Right hindlimb (tissue), 1 donor: ENCODE results near the gene CHL1.

Source experiments
- DNase-seq: peaks from one replicate; pipeline ENCODE4 v3.0.0-alpha.2; 2018

Gene CHL1

DNA sequence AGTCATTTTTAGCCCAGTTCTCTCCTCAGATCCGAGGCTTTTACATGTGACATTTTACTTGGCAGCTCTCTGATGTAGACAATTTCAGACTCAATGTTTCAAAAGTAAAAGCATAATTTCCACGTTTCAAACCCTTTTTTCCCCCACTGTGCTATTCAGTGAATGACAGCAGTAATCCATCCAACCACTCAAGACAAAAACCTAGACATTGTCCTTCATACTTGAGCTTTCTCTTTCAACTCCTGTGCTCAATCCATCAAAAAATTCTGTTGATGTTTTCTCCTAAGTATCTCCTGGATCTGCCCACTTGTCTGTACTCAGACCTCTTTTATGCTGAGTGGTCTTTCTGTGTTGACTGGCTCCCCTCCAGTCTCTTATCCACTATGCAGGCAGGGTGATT lies 214.7 kb downstream of the CHL1 start:
- DNase-seq, result no peak

DNA sequence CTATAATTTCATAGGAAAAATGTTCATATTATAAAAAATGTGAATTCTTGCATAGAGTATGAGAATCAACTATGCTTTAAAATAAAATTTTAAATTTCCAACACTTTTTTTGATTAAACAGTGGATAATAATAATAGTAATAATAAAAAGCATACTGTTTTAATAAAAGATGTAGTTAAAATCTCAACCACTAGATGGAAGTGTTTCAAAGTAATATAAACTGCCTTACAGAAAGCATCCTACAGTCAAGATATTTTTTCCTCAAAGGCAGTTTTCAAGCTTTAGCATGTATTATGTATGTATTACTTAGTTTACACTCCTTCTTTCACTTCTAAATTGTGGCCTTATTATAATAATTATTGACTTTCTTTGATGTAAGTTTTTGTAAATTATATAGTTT lies 217.5 kb downstream of the CHL1 start:
- DNase-seq, result no peak

DNA sequence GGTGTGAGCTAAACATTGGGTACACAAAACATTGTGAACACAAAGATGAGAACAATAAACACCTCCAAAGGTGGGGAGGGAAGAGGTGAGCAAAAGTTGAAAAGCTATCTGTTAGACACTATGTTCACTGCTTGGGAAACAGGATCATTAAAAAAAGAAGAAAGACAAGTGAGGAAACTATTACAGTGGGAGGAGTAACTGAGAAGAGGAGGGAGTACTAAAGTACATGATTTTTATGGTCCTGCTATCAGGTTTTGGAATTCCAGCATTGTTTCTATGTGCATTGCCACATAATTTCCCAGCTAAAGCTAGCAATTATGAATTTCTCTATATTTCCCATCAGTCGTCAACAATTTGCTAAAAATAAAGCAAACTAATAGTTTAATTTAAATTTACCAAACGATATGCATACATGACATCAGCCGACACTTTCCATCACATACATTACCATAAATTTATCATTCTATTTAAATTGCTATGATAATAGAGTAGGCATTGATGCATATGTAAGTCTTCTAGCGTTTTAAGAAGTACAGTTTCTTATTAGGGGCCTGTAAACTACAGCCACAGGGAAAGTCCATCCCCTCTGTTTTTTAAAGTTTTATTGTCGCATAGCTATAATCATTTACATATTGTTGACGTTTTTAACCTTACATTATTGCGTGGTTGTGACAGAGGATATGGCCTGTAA lies 221.8 kb downstream of the CHL1 start:
- no peak for DNase-seq

DNA sequence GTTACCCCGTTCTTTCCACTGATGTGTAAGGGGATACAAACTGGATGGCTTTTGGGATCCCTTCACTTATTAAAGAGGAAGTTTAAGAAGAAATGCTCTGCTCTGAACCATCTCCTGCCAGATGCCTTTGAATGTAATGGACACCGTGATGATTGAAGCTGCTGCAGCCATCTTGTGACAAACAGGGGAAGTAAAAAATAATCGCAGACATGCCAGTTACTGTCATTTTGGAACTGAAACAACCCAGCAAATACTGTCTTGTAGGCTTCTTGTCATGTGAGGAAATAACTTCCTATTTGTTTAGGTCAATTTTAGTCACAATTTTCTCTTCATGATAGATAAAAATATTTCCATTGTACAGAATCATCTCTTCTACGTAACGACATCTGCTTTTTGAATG lies 224.0 kb downstream of the CHL1 start:
- no peak for DNase-seq

DNA sequence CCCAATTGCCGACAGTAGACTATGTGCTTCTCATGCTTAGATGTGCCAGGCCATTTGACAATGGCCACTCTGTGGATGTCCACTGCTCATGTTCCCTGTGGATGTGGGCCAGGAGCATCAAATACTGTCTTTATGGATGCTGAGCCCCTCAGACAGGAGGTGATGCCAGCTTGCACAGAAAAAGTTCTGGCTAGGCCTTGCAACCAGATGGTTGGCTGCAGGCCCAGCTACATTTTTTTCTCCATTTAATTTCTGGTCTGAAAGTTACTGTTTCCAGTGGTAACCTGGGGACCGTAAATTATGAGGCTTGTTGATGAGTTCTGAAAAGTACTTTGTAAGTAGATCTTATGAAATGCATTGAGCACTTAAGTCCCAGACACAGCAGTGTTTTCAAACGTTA lies 228.5 kb downstream of the CHL1 start:
- DNase-seq, result peak; percentile 68

DNA sequence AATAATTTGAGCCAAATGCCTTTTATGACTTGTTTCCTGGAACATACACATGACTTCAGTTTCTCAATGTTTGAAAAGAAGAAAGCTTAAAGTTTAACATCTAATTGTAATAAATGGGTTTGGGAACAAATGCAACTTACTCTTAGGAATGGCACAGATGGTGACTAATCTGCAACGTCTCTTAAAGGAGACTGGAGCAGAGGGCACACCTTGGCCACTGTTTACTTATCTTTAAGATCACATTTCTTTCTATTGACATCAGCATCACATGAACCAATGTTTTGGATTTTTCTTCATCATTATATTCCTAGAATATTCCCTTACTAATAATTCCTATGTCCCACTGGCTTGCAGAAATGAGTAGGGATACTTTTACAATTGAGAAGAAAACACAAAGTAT lies 229.5 kb downstream of the CHL1 start:
- DNase-seq, result no peak

DNA sequence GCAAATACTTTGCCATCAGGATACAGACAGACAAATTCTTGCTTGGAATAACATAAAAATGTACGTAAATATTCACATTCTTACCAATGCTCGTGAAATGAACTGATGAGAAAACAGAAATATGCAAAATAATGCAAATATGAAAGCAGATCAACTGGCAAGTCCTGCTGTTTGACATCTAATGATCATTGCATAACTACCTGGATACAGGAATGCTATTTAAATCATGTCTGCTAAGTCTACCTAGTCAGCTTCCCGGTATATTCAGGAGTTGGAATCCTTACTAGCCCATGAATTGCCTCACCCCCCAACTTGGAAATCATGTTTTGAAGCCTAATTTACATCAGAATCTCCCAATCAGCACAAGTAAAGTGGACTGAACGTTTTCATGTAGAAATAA lies 230.6 kb downstream of the CHL1 start:
- DNase-seq, result no peak

DNA sequence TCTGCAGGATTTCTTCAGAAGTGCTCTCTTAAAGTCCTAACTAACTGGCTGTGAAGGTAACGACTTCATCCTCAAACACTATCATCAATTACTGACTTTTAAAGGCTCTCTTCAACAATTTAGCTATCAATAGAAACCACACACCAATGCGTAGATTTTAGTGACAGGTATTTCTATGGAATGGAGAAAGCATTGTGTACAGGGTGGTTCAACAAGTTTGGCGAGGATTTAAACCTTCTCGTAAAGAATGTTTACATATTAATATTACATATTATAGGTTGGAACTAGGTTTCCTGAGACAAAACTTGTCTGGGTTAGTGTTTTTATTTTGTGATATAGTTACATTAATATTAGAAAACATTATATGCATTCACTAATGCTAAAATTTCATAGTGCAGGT lies 233.6 kb downstream of the CHL1 start:
- DNase-seq, result no peak

DNA sequence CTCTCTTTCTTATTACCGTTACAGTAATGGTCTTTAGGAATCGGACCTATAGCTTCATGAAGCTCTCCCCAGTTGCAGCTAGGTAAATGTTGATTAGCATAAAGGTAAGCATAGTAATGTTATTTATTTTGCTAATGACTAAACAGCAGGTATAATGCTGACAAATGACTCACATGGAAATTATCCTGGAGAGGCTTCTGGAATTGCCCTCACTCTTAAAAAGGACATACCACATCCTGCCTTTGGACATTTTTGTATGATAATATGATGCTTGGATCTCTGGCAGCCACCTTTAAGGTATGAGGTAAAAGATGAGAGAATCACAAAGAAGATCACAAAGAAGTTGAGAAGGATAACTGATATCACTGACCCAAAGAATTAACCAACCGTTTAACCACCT lies 238.6 kb downstream of the CHL1 start:
- no peak for DNase-seq

DNA sequence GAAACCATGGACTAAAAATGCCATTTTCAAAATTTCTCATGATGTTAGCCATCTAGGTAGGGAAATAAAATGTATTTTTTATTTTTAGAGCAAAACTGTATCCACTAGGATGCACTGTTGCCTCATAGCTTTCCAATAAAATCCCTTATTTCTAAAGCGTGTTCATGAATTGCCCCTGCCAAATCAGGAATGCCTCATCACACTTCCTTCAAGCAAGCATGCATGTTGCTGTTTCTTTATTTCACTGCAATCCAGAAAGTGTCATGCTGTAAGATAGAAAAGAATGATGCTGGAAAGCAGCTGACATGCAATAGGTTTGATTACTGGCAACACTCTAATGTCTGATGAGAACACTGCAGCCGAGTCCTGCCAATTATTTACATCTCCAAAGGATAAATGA lies 239.5 kb downstream of the CHL1 start:
- DNase-seq, result no peak

DNA sequence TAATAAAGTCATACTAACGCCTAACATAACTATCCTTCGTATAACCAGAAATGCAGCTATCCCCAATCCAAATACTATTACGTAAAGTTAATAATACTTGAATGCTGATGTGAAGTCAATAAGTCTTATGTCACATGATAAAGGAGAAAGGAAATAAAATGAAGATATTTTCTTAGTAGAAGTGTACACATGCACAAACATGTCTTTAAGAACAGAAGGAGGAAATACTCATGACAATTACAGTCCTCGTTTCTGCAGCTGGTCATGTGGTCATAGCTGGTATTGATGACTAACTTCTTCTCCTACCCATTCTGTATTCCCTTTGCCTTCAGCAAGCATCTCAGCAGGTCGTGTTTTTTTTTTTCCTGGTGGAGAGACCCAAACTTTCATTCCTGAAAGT lies 244.3 kb downstream of the CHL1 start:
- DNase-seq, result no peak

DNA sequence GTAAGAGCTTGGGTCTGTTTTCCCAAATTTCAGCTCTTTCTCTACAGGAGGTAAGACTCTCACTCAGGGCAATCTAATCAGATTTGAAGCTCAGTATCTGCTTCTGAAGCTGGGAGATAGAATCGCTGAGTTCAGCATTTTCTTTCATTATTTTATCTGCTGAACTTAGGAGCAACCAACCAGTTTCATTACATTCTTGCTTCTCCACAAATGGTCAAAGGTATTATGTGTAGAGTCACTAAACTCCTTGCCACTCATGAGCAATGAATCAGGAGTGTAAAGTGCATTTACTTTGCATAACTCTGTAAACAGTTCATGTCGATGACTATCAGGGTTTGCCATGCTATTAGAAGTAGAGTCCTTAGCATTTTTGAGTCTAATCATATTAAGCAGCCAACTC lies 249.4 kb downstream of the CHL1 start:
- DNase-seq, result no peak

DNA sequence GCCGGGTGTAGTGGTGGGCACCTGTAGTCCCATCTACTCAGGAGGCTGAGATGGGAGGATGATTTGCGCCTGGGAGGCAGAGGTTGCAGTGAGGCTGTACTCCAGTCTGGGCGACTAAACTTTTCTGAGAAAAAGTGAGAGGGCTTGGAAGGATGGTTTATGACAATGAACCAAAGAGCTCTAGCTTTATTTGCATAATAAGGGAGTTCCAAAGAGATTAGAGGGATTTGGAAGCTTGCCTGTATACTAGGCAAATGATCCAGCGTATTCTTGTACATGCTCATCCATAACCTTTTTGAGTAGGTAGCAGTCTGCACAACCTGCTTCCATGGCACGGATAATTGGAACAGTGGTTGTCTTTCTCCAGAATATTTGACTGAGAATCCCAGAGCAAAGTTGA lies 251.1 kb downstream of the CHL1 start:
- DNase-seq, result no peak

DNA sequence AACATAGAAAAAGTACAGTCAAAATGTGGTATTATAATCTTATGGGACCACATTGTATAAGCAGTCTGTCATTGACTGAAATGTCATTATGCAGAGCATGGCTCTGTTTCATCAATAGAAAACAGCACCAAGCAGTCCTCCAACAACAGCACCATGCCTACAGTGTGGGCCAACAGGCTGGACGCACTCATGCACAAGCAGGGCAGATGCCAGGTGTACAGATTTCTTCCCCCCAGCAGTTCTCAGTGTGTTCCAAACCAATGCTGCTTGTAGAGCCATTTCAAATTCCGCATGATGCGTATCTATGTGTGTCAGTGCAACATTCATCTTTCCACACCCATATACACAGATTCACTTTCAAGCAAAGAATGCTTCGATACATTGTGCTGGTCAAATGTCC lies 253.1 kb downstream of the CHL1 start:
- no peak for DNase-seq

DNA sequence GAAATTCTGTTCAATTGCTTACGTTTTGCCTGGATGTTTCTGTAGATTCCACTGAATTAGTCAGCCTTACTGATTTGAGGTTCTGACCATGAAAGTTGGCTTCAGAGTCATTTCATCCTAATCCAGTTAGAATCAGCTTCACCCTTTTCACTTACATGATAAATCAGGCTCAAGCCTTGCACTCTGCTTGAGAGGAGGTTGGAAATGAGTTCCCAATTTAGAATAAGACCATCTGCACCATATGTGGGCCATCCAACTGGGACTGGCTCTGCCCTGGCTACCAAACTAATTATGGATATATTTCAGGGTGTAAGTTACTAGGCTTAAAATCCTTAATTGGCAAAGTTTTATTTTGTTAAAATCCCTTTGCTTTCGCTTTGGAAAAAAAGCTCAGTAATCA lies 255.7 kb downstream of the CHL1 start:
- DNase-seq, result no peak

DNA sequence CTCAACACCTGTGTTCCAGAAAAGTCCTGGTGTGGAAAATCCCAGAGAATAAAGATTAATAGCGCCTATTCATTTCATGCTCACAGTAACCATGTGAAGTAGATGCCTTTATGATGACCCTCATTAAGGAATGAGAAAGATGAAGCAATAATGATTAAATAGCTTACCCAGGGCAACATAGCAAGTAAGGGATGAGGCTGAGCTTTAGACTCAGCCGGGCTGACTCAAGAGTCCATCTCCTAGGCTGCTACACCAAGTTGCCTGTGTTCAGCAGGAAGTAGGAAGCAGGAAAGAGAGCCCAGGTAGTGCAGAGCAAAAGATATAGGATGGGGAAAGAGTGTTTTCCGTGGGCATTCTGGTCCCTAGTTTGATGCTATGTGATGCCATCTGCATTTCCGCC lies 256.5 kb downstream of the CHL1 start:
- no peak for DNase-seq

DNA sequence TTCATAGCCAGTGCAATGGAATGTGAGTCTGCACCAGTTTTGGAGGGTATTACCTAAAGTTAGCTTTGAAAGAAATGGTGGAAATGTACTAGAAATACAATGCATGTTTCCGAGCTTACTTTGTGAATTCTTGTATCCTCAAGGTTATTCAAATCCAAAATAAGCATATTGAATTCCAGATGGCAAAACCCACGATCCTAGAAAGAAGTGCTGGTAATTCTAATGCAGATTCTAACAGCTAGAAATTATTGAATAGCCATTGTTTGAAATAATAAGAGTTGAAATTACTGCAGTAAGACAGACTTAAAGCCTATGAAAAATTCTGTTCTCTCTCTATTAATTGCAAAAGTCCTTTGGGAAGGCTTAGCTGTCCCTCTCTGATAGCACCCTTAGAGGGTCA lies 258.4 kb downstream of the CHL1 start:
- no peak for DNase-seq

DNA sequence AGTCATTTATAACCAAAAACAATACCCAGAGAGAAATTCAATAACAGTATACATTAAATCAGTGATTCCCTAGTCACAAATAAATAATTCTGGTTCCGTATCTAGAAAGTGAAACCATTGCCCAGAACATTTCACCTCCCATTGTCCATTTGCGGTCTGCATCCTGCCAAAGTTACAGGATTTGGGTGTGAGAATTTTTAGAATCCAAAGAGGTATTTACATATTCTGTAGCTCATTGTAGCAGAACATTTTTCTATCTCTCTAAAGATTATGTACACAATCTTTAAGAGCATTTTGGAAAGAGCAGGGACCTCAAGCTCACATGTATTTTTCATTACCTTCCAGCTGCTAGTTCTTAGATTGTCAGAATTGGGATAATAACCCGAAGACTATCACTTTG lies 261.6 kb downstream of the CHL1 start:
- DNase-seq, result no peak

DNA sequence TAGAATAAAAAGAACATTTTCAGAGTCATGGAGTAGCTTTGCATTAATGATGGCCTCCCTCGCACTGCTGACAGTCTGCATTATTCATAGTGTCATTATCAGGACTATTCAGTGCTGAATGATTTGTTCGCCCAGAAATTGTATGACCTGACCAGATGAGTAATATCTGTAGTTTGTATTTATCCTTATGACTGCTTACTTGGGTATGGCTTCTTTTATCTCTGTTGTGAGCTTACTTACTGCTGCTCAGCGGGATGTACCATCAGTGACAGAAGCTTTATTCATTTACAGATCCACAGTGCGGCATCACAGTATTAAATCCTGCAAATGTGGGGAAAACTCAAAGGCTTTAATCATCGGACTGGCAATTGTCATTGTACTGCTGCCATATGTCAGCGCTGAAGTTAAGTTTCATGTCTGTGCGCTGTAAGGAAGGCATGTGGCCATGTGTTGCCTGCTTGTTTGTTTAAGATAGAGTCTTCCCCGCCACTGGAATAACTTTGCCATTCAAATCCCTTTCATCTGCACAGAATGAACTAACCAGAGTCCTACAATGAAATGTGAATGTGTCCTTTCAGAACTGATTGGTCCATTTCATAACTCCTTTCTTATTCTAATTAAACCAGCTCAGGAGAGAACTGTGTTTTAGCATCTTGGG lies 262.2 kb downstream of the CHL1 start:
- no peak for DNase-seq
